22Rv1 (cell line): ENCODE results near the gene FUT6.

Experiments used
- ZFX ChIP-seq: fragments of 450-650 bp; IDR thresholded peaks from 2 replicates; pipeline ENCODE4 v1.6.1; 2017; ENCODE audit warnings: antibody characterized with exemption, borderline replicate concordance
- TF ChIP-seq, protein P1 (sequence below): fragments of 450-650 bp; IDR thresholded peaks from 2 replicates; pipeline ENCODE4 v1.5.1; 2017; ENCODE audit warnings: mild to moderate bottlenecking

DNA sequence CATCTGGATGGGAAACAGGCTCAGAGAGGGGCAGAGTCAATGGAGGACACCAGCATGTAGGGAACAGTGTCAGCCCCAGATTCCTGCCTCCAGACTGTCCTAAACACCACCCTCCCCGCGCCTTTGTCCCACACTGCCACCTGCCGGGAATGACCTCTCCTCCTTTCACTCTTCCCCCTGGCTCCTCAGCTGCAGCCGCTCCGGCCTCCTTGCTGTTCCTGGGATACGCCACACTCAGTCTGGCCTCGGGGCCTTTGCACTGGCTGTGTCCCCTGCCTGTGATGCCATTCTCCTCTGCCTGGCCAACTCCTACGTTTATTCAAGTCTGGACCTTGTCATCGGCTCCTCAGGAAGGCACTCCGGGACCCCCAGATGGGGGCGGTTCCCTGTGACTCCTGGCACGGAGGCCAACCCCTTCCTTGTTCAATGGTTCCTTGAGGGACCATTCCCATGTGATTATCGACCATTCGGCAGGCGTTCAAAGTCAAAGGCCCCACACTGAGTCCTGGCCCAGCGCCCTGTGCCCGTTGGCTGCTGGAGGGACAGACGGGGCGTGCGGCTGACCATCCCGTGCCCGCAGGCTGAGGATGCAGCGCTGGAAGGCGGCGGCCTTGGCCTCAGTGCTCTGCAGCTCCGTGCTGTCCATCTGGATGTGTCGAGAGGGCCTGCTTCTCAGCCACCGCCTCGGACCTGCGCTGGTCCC, 15.8 kb downstream of the FUT6 start:
- TF ChIP-seq, protein P1, sequence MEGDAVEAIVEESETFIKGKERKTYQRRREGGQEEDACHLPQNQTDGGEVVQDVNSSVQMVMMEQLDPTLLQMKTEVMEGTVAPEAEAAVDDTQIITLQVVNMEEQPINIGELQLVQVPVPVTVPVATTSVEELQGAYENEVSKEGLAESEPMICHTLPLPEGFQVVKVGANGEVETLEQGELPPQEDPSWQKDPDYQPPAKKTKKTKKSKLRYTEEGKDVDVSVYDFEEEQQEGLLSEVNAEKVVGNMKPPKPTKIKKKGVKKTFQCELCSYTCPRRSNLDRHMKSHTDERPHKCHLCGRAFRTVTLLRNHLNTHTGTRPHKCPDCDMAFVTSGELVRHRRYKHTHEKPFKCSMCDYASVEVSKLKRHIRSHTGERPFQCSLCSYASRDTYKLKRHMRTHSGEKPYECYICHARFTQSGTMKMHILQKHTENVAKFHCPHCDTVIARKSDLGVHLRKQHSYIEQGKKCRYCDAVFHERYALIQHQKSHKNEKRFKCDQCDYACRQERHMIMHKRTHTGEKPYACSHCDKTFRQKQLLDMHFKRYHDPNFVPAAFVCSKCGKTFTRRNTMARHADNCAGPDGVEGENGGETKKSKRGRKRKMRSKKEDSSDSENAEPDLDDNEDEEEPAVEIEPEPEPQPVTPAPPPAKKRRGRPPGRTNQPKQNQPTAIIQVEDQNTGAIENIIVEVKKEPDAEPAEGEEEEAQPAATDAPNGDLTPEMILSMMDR = peak; percentile 79
- TF ChIP-seq ZFX = no peak
